ENCODE data around the gene TSC22D2. TPM values are rescaled to one million over a fixed set of nuclear protein-coding genes. Genes with fewer than 3 reads are reported as not detected.
A peak's percentile ranks its signal among the peaks of the same experiment; 100 is the strongest.

The TSC22D2 gene
- total and polyA plus RNA-seq, 2 donors from 2014 or later = 13.4 to 25.3 TPM

GRCh38 chr3:150410311-150411105 is 2.4 kb downstream of the TSC22D2 start:
- Histone ChIP-seq H3K27ac (ENCODE audit: low read depth in 2 of 2, low read length in 2 of 2) (peak overlapping the region; percentile 99 to 100), H3K9ac (ENCODE audit: low read length in 3 of 3) (peak overlapping the region; percentile 71 to 99 (median 83)), H3K9me3 (ENCODE audit: control insufficient read depth in 2 of 3, insufficient read depth in 1 of 3, low read length in 3 of 3) (no peaks in the 10 kb centered on the region), H3K4me3 (ENCODE audit: low read length in 3 of 3) (peak overlapping the region; percentile 79 to 94 (median 84)), H3K36me3 (ENCODE audit: control insufficient read depth in 2 of 3, insufficient read depth in 3 of 3, low read length in 3 of 3) (no peaks in the 10 kb centered on the region), H3K4me1 (ENCODE audit: control insufficient read depth in 2 of 3, insufficient read depth in 2 of 3, low read depth in 1 of 3, low read length in 3 of 3) (peaks cover 0 to 5% (median 5%) of the 10 kb centered on the region in 3 donors), H3K27me3 (ENCODE audit: control insufficient read depth, insufficient read depth, low read length) (no peaks in the 10 kb centered on the region)
- FAIRE-seq (no peak), DNase-seq (peak; percentile 38 to 85 (median 46))
- intact Hi-C loops (cut with DNase I) = loop anchor here (10.0 kb wide), 1 partner anchor 84 kb away; no protein-coding TSS in a partner anchor
- TF ChIP-seq CTCF (IDR thresholded peaks at IDR 0.05; ENCODE audit: borderline replicate concordance, extremely low read depth, insufficient read depth) = no peak

- Histone ChIP-seq H3K36me3 (ENCODE audit: control insufficient read depth in 2 of 3, insufficient read depth in 3 of 3, low read length in 3 of 3) (no peaks in the 10 kb centered on the region), H3K9ac (ENCODE audit: low read length in 3 of 3) (peak overlapping the region; percentile 71 to 99 (median 83)), H3K4me1 (ENCODE audit: control insufficient read depth in 2 of 3, insufficient read depth in 2 of 3, low read depth in 1 of 3, low read length in 3 of 3) (peaks cover 0 to 11% (median 5%) of the 10 kb centered on the region in 3 donors), H3K27me3 (ENCODE audit: control insufficient read depth, insufficient read depth, low read length) (no peaks in the 10 kb centered on the region), H3K27ac (ENCODE audit: low read depth in 2 of 2, low read length in 2 of 2) (peak overlapping the region; percentile 99 to 100), H3K9me3 (ENCODE audit: control insufficient read depth in 2 of 3, insufficient read depth in 1 of 3, low read length in 3 of 3) (no peaks in the 10 kb centered on the region), H3K4me3 (ENCODE audit: low read length in 3 of 3) (peak overlapping the region; percentile 79 to 94 (median 84))
- FAIRE-seq (no peak), DNase-seq (peak in 1 of 5 donors; percentile 26)
- intact Hi-C loops (cut with DNase I) = loop anchor here (10.0 kb wide), 1 partner anchor 84 kb away; no protein-coding TSS in a partner anchor
- TF ChIP-seq CTCF (IDR thresholded peaks at IDR 0.05; ENCODE audit: borderline replicate concordance, extremely low read depth, insufficient read depth) = no peak
Observed at GRCh38 chr3:150411106-150411460, 3.0 kb downstream of the TSC22D2 start.

- Histone ChIP-seq H3K4me1 (ENCODE audit: control insufficient read depth in 2 of 3, insufficient read depth in 2 of 3, low read depth in 1 of 3, low read length in 3 of 3) (peaks cover 0 to 11% (median 5%) of the 10 kb centered on the region in 3 donors), H3K36me3 (ENCODE audit: control insufficient read depth in 2 of 3, insufficient read depth in 3 of 3, low read length in 3 of 3) (no peaks in the 10 kb centered on the region), H3K9ac (ENCODE audit: low read length in 3 of 3) (peak overlapping the region; percentile 71 to 99 (median 82)), H3K4me3 (ENCODE audit: low read length in 3 of 3) (peak overlapping the region; percentile 79 to 94 (median 84)), H3K27me3 (ENCODE audit: control insufficient read depth, insufficient read depth, low read length) (no peaks in the 10 kb centered on the region), H3K27ac (ENCODE audit: low read depth in 2 of 2, low read length in 2 of 2) (peak overlapping the region; percentile 1 to 47), H3K9me3 (ENCODE audit: control insufficient read depth in 2 of 3, insufficient read depth in 1 of 3, low read length in 3 of 3) (no peaks in the 10 kb centered on the region)
- FAIRE-seq (no peak), DNase-seq (peak in 2 of 5 donors; percentile 20 to 22)
- no peak for TF ChIP-seq CTCF (IDR thresholded peaks at IDR 0.05; ENCODE audit: borderline replicate concordance, extremely low read depth, insufficient read depth)
- intact Hi-C loops (cut with DNase I) = loop anchor here (10.0 kb wide), 1 partner anchor 83 kb away; no protein-coding TSS in a partner anchor
Observed at GRCh38 chr3:150411546-150411945, 3.4 kb downstream of the TSC22D2 start.
